Neural cell (in vitro differentiated cells): ENCODE results near the gene NOS1AP.

ENCODE experiments used
- EP300 ChIP-seq: fragments of 450-650 bp; conservative IDR thresholded peaks from 2 replicates; pipeline ENCODE4 v1.6.1; 2014; ENCODE audit warnings: antibody characterized with exemption, mild to moderate bottlenecking, moderate library complexity; ENCODE audit not compliant: poor library complexity, severe bottlenecking
- EZH2 ChIP-seq: fragments of 200-600, 300-800 bp; shearing (Covaris generic), sonication (generic); IDR thresholded peaks from 2 replicates; pipeline ENCODE4 v1.6.1; 2014; ENCODE audit warnings: antibody characterized with exemption, low read length, borderline replicate concordance, mild to moderate bottlenecking; ENCODE audit not compliant: insufficient read depth, poor library complexity, severe bottlenecking
- POLR2AphosphoS5 ChIP-seq: IDR thresholded peaks from 2 replicates; pipeline ENCODE4 v1.6.1; 2012
- REST ChIP-seq: IDR thresholded peaks from 2 replicates; pipeline ENCODE4 v1.6.1; 2012; ENCODE audit warnings: borderline replicate concordance
- TF ChIP-seq, protein P1 (sequence below): fragments of 450-650 bp; IDR thresholded peaks from 2 replicates; pipeline ENCODE4 v1.5.1; 2014; ENCODE audit warnings: antibody characterized with exemption, mild to moderate bottlenecking, moderate library complexity; ENCODE audit not compliant: poor library complexity, severe bottlenecking

DNA sequence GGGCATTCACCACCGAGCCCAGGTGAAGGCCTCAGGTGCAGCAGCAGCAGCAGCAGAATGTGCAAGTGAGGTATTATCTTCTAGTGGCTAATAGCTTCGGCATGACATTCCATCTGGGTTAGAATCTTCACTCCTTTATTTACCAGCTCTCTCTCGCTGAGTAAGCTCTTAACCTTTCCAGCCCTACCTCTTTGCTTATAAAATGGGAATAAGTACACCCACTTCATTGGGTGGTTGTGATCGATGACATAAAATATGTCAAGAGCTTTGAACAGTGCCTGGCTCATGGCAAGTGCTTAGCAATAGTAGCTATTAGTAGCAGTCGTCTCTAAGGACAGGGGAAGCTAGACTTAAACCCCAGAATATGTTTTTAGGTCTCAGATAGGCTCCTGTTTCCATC is 149.5 kb downstream of the NOS1AP start:
- no peak for TF ChIP-seq EP300
- TF ChIP-seq, protein P1, sequence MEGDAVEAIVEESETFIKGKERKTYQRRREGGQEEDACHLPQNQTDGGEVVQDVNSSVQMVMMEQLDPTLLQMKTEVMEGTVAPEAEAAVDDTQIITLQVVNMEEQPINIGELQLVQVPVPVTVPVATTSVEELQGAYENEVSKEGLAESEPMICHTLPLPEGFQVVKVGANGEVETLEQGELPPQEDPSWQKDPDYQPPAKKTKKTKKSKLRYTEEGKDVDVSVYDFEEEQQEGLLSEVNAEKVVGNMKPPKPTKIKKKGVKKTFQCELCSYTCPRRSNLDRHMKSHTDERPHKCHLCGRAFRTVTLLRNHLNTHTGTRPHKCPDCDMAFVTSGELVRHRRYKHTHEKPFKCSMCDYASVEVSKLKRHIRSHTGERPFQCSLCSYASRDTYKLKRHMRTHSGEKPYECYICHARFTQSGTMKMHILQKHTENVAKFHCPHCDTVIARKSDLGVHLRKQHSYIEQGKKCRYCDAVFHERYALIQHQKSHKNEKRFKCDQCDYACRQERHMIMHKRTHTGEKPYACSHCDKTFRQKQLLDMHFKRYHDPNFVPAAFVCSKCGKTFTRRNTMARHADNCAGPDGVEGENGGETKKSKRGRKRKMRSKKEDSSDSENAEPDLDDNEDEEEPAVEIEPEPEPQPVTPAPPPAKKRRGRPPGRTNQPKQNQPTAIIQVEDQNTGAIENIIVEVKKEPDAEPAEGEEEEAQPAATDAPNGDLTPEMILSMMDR, result no peak
- TF ChIP-seq POLR2AphosphoS5, result no peak
- no peak for TF ChIP-seq EZH2
- TF ChIP-seq REST, result no peak
